ENCODE results near the gene BCR. TPM values are rescaled to one million over a fixed set of nuclear protein-coding genes. Genes with fewer than 3 reads are reported as not detected.

BCR gene
- total and polyA plus RNA-seq, 2 of the 4 experiments (the other 2 are of a cell fraction): 28.9 to 44.6 TPM

- Histone ChIP-seq H3K36me3 (ENCODE audit: control insufficient read depth, insufficient read depth, low read length) (no peaks in the 10 kb centered on the region), H2BK15ac (ENCODE audit: low read depth, low read length) (no peak overlapping the region), H3K14ac (replicated peaks; ENCODE audit: low read depth, low read length) (no peak overlapping the region), H2BK5ac (ENCODE audit: low read depth, low read length, poor library complexity, severe bottlenecking) (no peak overlapping the region), H3K9ac (ENCODE audit: low read depth, low read length) (no peak overlapping the region), H3K4me1 (ENCODE audit: control insufficient read depth, insufficient read depth, low read length) (no peaks in the 10 kb centered on the region), H2AFZ (replicated peaks; ENCODE audit: low read length, poor library complexity) (no peak overlapping the region), H3K23ac (ENCODE audit: low read depth, low read length) (no peak overlapping the region), H3K4me2 (ENCODE audit: low read depth, low read length) (no peak overlapping the region), H3K9me1 (ENCODE audit: insufficient read depth, low read length) (no peaks in the 10 kb centered on the region), H2AK5ac (ENCODE audit: low read depth, low read length) (no peak overlapping the region), H4K8ac (ENCODE audit: low read depth in 2 of 2, low read length in 2 of 2) (no peak overlapping the region), H4K91ac (ENCODE audit: insufficient read depth, low read depth, low read length) (no peak overlapping the region), H3K4ac (ENCODE audit: low read depth, low read length) (no peak overlapping the region), H3K79me1 (ENCODE audit: low read depth in 1 of 2, low read length in 2 of 2) (no peaks in the 10 kb centered on the region), H3K9me3 (ENCODE audit: control insufficient read depth, insufficient read depth, low read length) (no peaks in the 10 kb centered on the region), H3K18ac (ENCODE audit: low read depth, low read length) (no peak overlapping the region), H3K27me3 (ENCODE audit: control insufficient read depth, insufficient read depth, low read length) (peaks cover 9% of the 10 kb centered on the region), H2AK9ac (replicated peaks; ENCODE audit: low read depth, low read length, poor library complexity) (no peak overlapping the region), H4K20me1 (ENCODE audit: insufficient read depth, low read length) (no peaks in the 10 kb centered on the region), H4K5ac (ENCODE audit: low read depth, low read length) (no peak overlapping the region), H3K56ac (ENCODE audit: extremely low read depth, insufficient read depth, low read length) (no peak overlapping the region), H3K27ac (ENCODE audit: insufficient read depth, low read length) (no peak overlapping the region), H3K4me3 (ENCODE audit: insufficient read depth, low read depth, low read length) (no peak overlapping the region), H2BK20ac (ENCODE audit: low read depth, low read length) (no peak overlapping the region), H2BK120ac (ENCODE audit: low read depth, low read length) (no peak overlapping the region)
- BruUV-seq (replicated peaks): no TSS peak
- dilution Hi-C loops (cut with HindIII; ENCODE audit: low sequenced_read_pairs, unreplicated experiment): no loop called here
- ChIA-PET CTCF (interaction anchor here (1.0 kb wide), 1 partner anchor 26 kb away, joined by 3 read pairs; no protein-coding TSS in a partner anchor), POLR2A (ENCODE audit: unreplicated experiment) (no interaction called here)
- in situ Hi-C loops (cut with MboI; ENCODE audit: low sequenced_read_pairs): no loop called here
- intact Hi-C loops (cut with micrococcal nuclease): no loop called here
- 40% methylated on average over 2 of the region's 5 CpGs; no CpG with 5 or more reads in 1 of the 2 experiments for WGBS, 2 experiments (ENCODE audit: extremely low coverage in 2 of 2, insufficient read length in 1 of 2)
- no peak for TF ChIP-seq FOS (IDR thresholded peaks at IDR 0.05; ENCODE audit: low read depth, low read length)
- no peak for TF ChIP-seq RFX5 (IDR thresholded peaks at IDR 0.05; ENCODE audit: low read depth, low read length)
- TF ChIP-seq USF2 (IDR thresholded peaks at IDR 0.05; ENCODE audit: low read depth, low read length): no peak
- TF ChIP-seq BHLHE40 (IDR thresholded peaks at IDR 0.05; ENCODE audit: low read depth, low read length): no peak
- TF ChIP-seq CHD1 (IDR thresholded peaks at IDR 0.05; ENCODE audit: low read depth, low read length): no peak
- no peak for TF ChIP-seq SMC3 (IDR thresholded peaks at IDR 0.05; ENCODE audit: low read depth, low read length)
- TF ChIP-seq RAD21 (IDR thresholded peaks at IDR 0.05; ENCODE audit: low read length): no peak
- TF ChIP-seq CEBPB (IDR thresholded peaks at IDR 0.05; ENCODE audit: low read depth, low read length): no peak
- TF ChIP-seq NFE2L2 (IDR thresholded peaks at IDR 0.05; ENCODE audit: low read depth, low read length): no peak
- TF ChIP-seq MAZ (IDR thresholded peaks at IDR 0.05; ENCODE audit: borderline replicate concordance, low read depth, low read length): no peak
- TF ChIP-seq MAFK (IDR thresholded peaks at IDR 0.05; ENCODE audit: low read depth, low read length): no peak
- TF ChIP-seq POLR2A (IDR thresholded peaks at IDR 0.05; ENCODE audit: low read depth, low read length): no peak
- TF ChIP-seq MXI1 (IDR thresholded peaks at IDR 0.05; ENCODE audit: borderline replicate concordance, low read depth, low read length): no peak
- no peak for TF ChIP-seq RCOR1 (IDR thresholded peaks at IDR 0.05; ENCODE audit: insufficient replicate concordance, low read length)
- no peak for TF ChIP-seq ELK1 (IDR thresholded peaks at IDR 0.05; ENCODE audit: borderline replicate concordance, low read depth, low read length)
- no peak for TF ChIP-seq CTCF (conservative IDR thresholded peaks at IDR 0.05; ENCODE audit: low read depth, low read length)
- ATAC-seq (ENCODE audit: low read depth) (no peak), DNase-seq (no peak)
These were observed 179.3 kb downstream of the BCR start for GRCh38 chr22:23359583-23360123.

Data from IMR-90 (cell line).